Neutrophil (primary cell): Measurements from ENCODE around the gene JKAMP.

Experiments used
- H3K27ac ChIP-seq: fragments of 200-600 bp; sonication (generic); 2 replicates; pipeline ENCODE4 v1.5.1; 2016; ENCODE audit warnings: mild to moderate bottlenecking, moderate library complexity
- H3K27me3 ChIP-seq: fragments of 200-600 bp; sonication (generic); 2 replicates; pipeline ENCODE4 v1.6.0; 2016; ENCODE audit warnings: mild to moderate bottlenecking
- H3K36me3 ChIP-seq: fragments of 200-600 bp; sonication (generic); 2 replicates; pipeline ENCODE4 v1.5.1; 2017
- H3K4me1 ChIP-seq, 2 experiments: fragments of 200-600 bp in 1 of 2; sonication (generic) in 1 of 2; 1 replicate in 1 of 2; 2 replicates in 1 of 2; pipeline versions ENCODE4 v1.5.1 to v1.6.1; 2013 to 2016; ENCODE audit warnings: low read depth in 1 of 2, low read length in 1 of 2, mild to moderate bottlenecking in 1 of 2, moderate library complexity in 1 of 2; ENCODE audit not compliant: control insufficient read depth in 1 of 2, insufficient read depth in 1 of 2
- H3K4me3 ChIP-seq, 2 experiments: fragments of 200-600 bp in 1 of 2; sonication (generic) in 1 of 2; 1 replicate in 1 of 2; 2 replicates in 1 of 2; pipeline ENCODE4 v1.5.1; 2013 to 2016; ENCODE audit warnings: low read depth in 1 of 2, low read length in 1 of 2, mild to moderate bottlenecking in 1 of 2, moderate library complexity in 1 of 2
- H3K9me3 ChIP-seq: fragments of 200-600 bp; sonication (generic); 2 replicates; pipeline ENCODE4 v1.5.1; 2016
- TF ChIP-seq, protein P1 (sequence below): fragments of 200-600 bp; sonication (generic); IDR thresholded peaks from 2 replicates; pipeline ENCODE4 v1.5.1; 2016; ENCODE audit warnings: antibody characterized with exemption

Gene JKAMP

DNA sequence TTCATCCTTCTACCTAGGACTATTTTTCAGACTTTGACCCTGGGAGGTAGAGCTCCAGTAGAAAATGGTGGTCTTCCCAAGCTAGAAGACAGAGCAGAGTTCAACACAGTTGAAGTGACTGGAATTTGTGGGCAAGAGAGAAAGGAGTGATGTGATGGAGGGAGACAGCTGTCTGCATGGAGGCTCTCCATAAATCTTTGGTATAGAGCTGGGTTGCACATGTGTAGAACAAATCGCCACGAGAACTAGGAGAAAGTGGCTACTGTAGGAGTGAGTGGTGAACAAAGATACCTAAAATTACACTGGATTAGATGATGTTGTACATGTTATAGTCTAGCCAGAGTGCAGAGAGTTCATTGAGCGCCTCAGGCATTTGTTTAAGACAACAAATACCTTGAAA lies 33.6 kb upstream of the JKAMP start:
- Histone ChIP-seq H3K9me3 (no peaks in the 10 kb centered on the region), H3K36me3 (no peaks in the 10 kb centered on the region), H3K27ac (no peak overlapping the region), H3K4me3 (no peak overlapping the region), H3K4me1 (no peaks in the 10 kb centered on the region), H3K27me3 (no peaks in the 10 kb centered on the region)
- TF ChIP-seq, protein P1, sequence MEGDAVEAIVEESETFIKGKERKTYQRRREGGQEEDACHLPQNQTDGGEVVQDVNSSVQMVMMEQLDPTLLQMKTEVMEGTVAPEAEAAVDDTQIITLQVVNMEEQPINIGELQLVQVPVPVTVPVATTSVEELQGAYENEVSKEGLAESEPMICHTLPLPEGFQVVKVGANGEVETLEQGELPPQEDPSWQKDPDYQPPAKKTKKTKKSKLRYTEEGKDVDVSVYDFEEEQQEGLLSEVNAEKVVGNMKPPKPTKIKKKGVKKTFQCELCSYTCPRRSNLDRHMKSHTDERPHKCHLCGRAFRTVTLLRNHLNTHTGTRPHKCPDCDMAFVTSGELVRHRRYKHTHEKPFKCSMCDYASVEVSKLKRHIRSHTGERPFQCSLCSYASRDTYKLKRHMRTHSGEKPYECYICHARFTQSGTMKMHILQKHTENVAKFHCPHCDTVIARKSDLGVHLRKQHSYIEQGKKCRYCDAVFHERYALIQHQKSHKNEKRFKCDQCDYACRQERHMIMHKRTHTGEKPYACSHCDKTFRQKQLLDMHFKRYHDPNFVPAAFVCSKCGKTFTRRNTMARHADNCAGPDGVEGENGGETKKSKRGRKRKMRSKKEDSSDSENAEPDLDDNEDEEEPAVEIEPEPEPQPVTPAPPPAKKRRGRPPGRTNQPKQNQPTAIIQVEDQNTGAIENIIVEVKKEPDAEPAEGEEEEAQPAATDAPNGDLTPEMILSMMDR: no peak

DNA sequence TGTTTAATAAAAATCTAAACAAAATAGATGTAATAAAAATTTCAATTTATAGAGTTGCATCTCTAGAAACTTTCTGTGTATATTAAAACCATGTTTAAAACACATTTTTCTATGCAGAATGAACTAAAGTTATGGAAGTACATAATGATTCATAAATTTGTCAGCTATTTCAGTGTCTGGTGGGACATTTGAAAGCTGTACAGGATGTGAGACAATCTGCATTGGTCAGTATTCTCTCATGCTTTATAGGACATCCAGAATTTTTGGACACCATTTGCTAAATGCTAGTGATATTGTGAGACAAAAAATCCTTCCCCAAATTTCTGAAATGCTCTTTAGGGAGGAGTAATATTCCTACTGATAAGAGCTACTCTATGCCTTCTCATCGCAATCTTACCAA lies 32.5 kb upstream of the JKAMP start:
- Histone ChIP-seq H3K27me3 (no peaks in the 10 kb centered on the region), H3K9me3 (no peaks in the 10 kb centered on the region), H3K4me3 (no peak overlapping the region), H3K27ac (no peak overlapping the region), H3K36me3 (no peaks in the 10 kb centered on the region), H3K4me1 (no peaks in the 10 kb centered on the region)
- TF ChIP-seq, protein P1: no peak

GRCh38 chr14:59454139-59454538 lies 30.2 kb upstream of the JKAMP start:
- Histone ChIP-seq H3K4me3 (no peak overlapping the region), H3K27ac (no peak overlapping the region), H3K9me3 (no peaks in the 10 kb centered on the region), H3K27me3 (no peaks in the 10 kb centered on the region), H3K36me3 (no peaks in the 10 kb centered on the region), H3K4me1 (no peaks in the 10 kb centered on the region)
- TF ChIP-seq, protein P1: no peak

DNA sequence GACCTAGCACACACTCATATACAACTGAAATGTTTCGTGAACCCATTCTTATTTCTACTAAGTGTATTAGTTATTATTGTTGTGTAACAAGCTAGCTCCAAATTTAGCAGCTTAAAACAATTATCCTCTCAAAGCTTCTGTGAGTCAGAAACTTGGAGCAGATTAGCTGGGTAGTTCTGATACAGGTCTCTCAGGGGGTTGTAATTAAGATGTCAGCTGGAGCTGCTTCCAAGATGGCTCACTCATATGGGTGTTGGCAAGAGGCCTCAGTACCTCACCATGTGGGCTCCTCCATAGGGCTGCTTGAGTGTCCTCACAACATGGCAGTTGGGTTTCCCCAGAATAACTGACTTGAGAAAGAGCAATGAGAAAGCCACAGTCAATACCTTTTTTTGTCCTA lies 28.9 kb upstream of the JKAMP start:
- H3K36me3 ChIP-seq: no peaks in the 10 kb centered on the region
- H3K27me3 ChIP-seq: no peaks in the 10 kb centered on the region
- no peaks in the 10 kb centered on the region for H3K4me1 ChIP-seq
- no peaks in the 10 kb centered on the region for H3K9me3 ChIP-seq
- no peak overlapping the region for H3K27ac ChIP-seq
- TF ChIP-seq, protein P1: no peak
- H3K4me3 ChIP-seq: no peak overlapping the region

DNA sequence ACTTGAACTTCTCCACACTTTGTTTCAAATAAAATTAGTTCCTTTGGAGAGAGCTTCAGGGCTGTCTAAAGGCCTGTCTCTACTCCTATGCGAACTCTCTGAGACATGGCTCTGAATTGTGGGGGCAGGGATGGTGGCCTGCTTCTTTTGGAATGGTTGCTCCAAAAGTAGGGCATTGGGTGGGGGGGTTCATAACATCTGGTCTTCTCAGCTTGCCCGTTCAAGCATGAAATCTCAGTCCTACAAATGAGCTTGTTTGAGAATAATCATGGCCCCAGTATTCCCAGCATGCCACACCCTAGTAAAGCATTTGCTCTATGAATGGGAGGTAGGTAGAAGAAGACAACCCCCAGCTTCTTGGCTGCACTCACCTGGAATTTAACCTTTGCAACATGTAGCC lies 25.8 kb upstream of the JKAMP start:
- TF ChIP-seq, protein P1: no peak
- H3K27me3 ChIP-seq: peaks cover 21% of the 10 kb centered on the region
- H3K27ac ChIP-seq: no peak overlapping the region
- no peaks in the 10 kb centered on the region for H3K9me3 ChIP-seq
- no peak overlapping the region for H3K4me3 ChIP-seq
- H3K36me3 ChIP-seq: no peaks in the 10 kb centered on the region
- no peaks in the 10 kb centered on the region for H3K4me1 ChIP-seq

DNA sequence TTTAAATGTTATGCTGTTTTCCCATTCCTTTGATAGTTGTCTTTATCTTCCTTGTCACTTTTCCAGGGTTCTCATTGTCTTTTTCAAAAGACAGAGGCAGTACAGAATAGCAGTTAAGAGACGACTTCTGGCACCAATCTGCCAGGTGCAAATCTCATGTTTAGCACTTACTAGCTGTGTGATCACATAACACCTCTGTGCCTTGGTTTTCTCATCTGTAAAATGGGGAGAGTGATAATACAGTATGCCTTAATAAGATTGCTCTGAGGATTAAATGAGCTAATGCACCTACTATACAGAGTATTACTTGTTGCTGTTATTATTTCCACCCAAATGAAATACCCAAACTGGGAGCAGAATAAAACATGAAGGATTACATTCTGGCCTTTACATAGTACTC lies 23.9 kb upstream of the JKAMP start:
- Histone ChIP-seq H3K27me3 (peaks cover 40% of the 10 kb centered on the region), H3K9me3 (no peaks in the 10 kb centered on the region), H3K27ac (no peak overlapping the region), H3K4me1 (peaks cover 11 to 18% of the 10 kb centered on the region in 2 experiments), H3K4me3 (no peak overlapping the region), H3K36me3 (no peaks in the 10 kb centered on the region)
- TF ChIP-seq, protein P1: no peak
